Prostate gland (tissue), 2 donors: Measurements from ENCODE around the gene MGRN1. TPM values are rescaled to one million over a fixed set of nuclear protein-coding genes. Genes with fewer than 3 reads are reported as not detected.

Experiments
- DNase-seq: peaks from one replicate; pipeline ENCODE4 v3.0.0-alpha.2; 2019; ENCODE audit warnings: low spot score
- H3K27ac ChIP-seq, 2 donors: fragments of 200-600 bp; sonication (generic); 2 replicates each; pipeline ENCODE4 v1.5.1; 2017 to 2019
- H3K27me3 ChIP-seq: fragments of 200-600 bp; sonication (generic); replicated peaks from 2 replicates; pipeline ENCODE4 v1.5.1; 2019; ENCODE audit not compliant: insufficient read depth
- H3K36me3 ChIP-seq, 2 donors: fragments of 200-600 bp; sonication (generic); 1 replicate in 1 of 2; 2 replicates in 1 of 2; pipeline versions ENCODE4 v1.5.1 to v1.8.1; 2017 to 2019
- H3K4me1 ChIP-seq: fragments of 200-600 bp; sonication (generic); replicated peaks from 2 replicates; pipeline ENCODE4 v1.5.1; 2019
- H3K4me3 ChIP-seq, 2 donors: fragments of 200-600 bp; sonication (generic); 2 replicates each; pipeline ENCODE4 v1.5.1; 2017 to 2019
- H3K9me3 ChIP-seq: fragments of 200-600 bp; sonication (generic); 2 replicates; pipeline ENCODE4 v1.5.1; 2017
- CTCF ChIP-seq, 4 experiments: fragments of 200-600 bp in 2 of 4; fragments of 450-650 bp in 2 of 4; sonication (generic) in 2 of 4; IDR thresholded peaks; 1 replicate in 3 of 4; 2 replicates in 1 of 4; pipeline ENCODE4 v1.5.1; 2016 to 2019; ENCODE audit warnings: antibody characterized with exemption in 4 of 4, mild to moderate bottlenecking in 2 of 4, moderate library complexity in 2 of 4
- POLR2A ChIP-seq: fragments of 450-650 bp; IDR thresholded peaks from one replicate; pipeline ENCODE4 v1.6.1; 2016; ENCODE audit warnings: antibody characterized with exemption, mild to moderate bottlenecking
- POLR2AphosphoS5 ChIP-seq: sonication (generic); formaldehyde crosslinking; IDR thresholded peaks from one replicate; pipeline ENCODE4 v1.6.1; 2017; ENCODE audit warnings: antibody characterized with exemption
- WGBS: methylation state at CpG from one replicate; pipeline ENCODE4 v1.1.5; 2018; 5-methylcytosine and 5-hydroxymethylcytosine counted together
- intact Hi-C: fragments of 100-400 bp; cut with DNase I; formaldehyde crosslinking; loops from one replicate; pipeline ENCODE4 v1.14.2; 2022
- total RNA-seq, 2 donors: library from RNA; depleted of rRNA; stranded (reverse); fragments of >200 nt; gene quantifications; one replicate each; pipeline ENCODE4 v1.1.0, GENCODE V29; 2016

MGRN1 gene
- total RNA-seq, 2 donors from 2014 or later: 59.6 to 101 TPM

- H3K27me3 ChIP-seq: no peaks in the 10 kb centered on the region
- peak; percentile 56 for DNase-seq
- no peaks in the 10 kb centered on the region for H3K36me3 ChIP-seq
- WGBS: 68% methylated on average over 8 of the region's 8 CpGs
- H3K4me3 ChIP-seq: no peak overlapping the region
- TF ChIP-seq POLR2AphosphoS5: peak; percentile 35
- TF ChIP-seq CTCF (IDR thresholded peaks at IDR 0.05): no peak
- intact Hi-C loops: loop anchor here (5.0 to 10.0 kb wide), 2 partner anchors 116 to 338 kb away; partner anchors contain the start of genes ANKS3, DNAAF8 and SEC14L5
- H3K4me1 ChIP-seq: peaks cover 11% of the 10 kb centered on the region
- peak overlapping the region; percentile 23 to 100 for H3K27ac ChIP-seq
- H3K9me3 ChIP-seq: no peaks in the 10 kb centered on the region
Observed at GRCh38 chr16:4618645-4619418, 5.8 kb upstream of the MGRN1 start.

- DNase-seq: no peak
- Histone ChIP-seq H3K9me3 (no peaks in the 10 kb centered on the region), H3K36me3 (no peaks in the 10 kb centered on the region), H3K4me3 (no peak overlapping the region), H3K27me3 (no peaks in the 10 kb centered on the region), H3K27ac (no peak overlapping the region), H3K4me1 (peaks cover 9% of the 10 kb centered on the region)
- TF ChIP-seq POLR2A (no peak), POLR2AphosphoS5 (no peak), CTCF (IDR thresholded peaks at IDR 0.05) (no peak)
- 85% methylated on average over 7 of the region's 7 CpGs for WGBS
- intact Hi-C loops: no loop called here
Observed at GRCh38 chr16:4623593-4623992, 1.0 kb upstream of the MGRN1 start.

- no peaks in the 10 kb centered on the region for H3K36me3 ChIP-seq
- H3K27ac ChIP-seq: peak overlapping the region; percentile 86 to 92
- H3K4me3 ChIP-seq: peak overlapping the region; percentile 98 to 100
- H3K27me3 ChIP-seq: no peaks in the 10 kb centered on the region
- under 1% methylated on average over 29 of the region's 80 CpGs for WGBS
- peaks cover 9% of the 10 kb centered on the region for H3K4me1 ChIP-seq
- DNase-seq: no peak
- peak; percentile 95 for TF ChIP-seq POLR2A
- TF ChIP-seq CTCF (IDR thresholded peaks at IDR 0.05): no peak
- TF ChIP-seq POLR2AphosphoS5: no peak
- H3K9me3 ChIP-seq: no peaks in the 10 kb centered on the region
- intact Hi-C loops: no loop called here
Observed at GRCh38 chr16:4624827-4625559, 367 bp downstream of the MGRN1 start.

- Histone ChIP-seq H3K36me3 (no peaks in the 10 kb centered on the region), H3K9me3 (no peaks in the 10 kb centered on the region), H3K27me3 (no peaks in the 10 kb centered on the region), H3K27ac (peak overlapping the region; percentile 86 to 92), H3K4me1 (peaks cover 9% of the 10 kb centered on the region), H3K4me3 (peak overlapping the region; percentile 98 to 100)
- WGBS: 7% methylated on average over 11 of the region's 11 CpGs
- intact Hi-C loops: no loop called here
- no peak for DNase-seq
- TF ChIP-seq CTCF (IDR thresholded peaks at IDR 0.05): no peak
- no peak for TF ChIP-seq POLR2A
- TF ChIP-seq POLR2AphosphoS5: no peak
Observed at GRCh38 chr16:4625560-4626159, 1.0 kb downstream of the MGRN1 start.
